Esophagus muscularis mucosa (tissue), 4 donors: Measurements from ENCODE around the gene ACP2. TPM values are rescaled to one million over a fixed set of nuclear protein-coding genes. Genes with fewer than 3 reads are reported as not detected.

ENCODE experiments used
- DNase-seq: peaks from one replicate; pipeline ENCODE4 v3.0.0-alpha.2; 2017; ENCODE audit errors: extremely low spot score
- H3K27ac ChIP-seq, 4 donors: fragments of 200-600 bp; sonication (generic); replicated peaks in 1 of 4; 1 replicate in 3 of 4; 2 replicates in 1 of 4; pipeline ENCODE4 v1.5.1; 2016 to 2019; ENCODE audit warnings: mild to moderate bottlenecking in 1 of 4
- H3K27me3 ChIP-seq, 4 donors: fragments of 200-600 bp; sonication (generic); one replicate each; pipeline versions ENCODE4 v1.5.1 to v1.6.0; 2016 to 2019
- H3K36me3 ChIP-seq, 4 donors: fragments of 200-600 bp; sonication (generic); one replicate each; pipeline ENCODE4 v1.5.1; 2016 to 2019
- H3K4me1 ChIP-seq, 4 donors: fragments of 200-600 bp; sonication (generic); one replicate each; pipeline ENCODE4 v1.5.1; 2016 to 2019
- H3K4me3 ChIP-seq, 4 donors: fragments of 200-600 bp; sonication (generic); 1 replicate in 2 of 4; 2 replicates in 2 of 4; pipeline ENCODE4 v1.5.1; 2016 to 2019; ENCODE audit warnings: mild to moderate bottlenecking in 4 of 4, moderate library complexity in 1 of 4
- H3K9me3 ChIP-seq, 4 donors: fragments of 200-600 bp; sonication (generic); 1 replicate in 3 of 4; 2 replicates in 1 of 4; pipeline ENCODE4 v1.5.1; 2016 to 2019
- EP300 ChIP-seq: sonication (generic); formaldehyde crosslinking; IDR thresholded peaks from one replicate; pipeline ENCODE4 v1.6.1; 2017; ENCODE audit warnings: antibody characterized with exemption
- POLR2A ChIP-seq: fragments of 450-650 bp; IDR thresholded peaks from one replicate; pipeline ENCODE4 v1.6.1; 2017; ENCODE audit warnings: antibody characterized with exemption, moderate library complexity, mild to moderate bottlenecking, low read depth
- POLR2AphosphoS5 ChIP-seq, 2 donors: sonication (generic); formaldehyde crosslinking; IDR thresholded peaks; one replicate each; pipeline ENCODE4 v1.6.1; 2017; ENCODE audit warnings: antibody characterized with exemption in 2 of 2
- WGBS: methylation state at CpG from one replicate; pipeline ENCODE4 v1.1.5; 2018; 5-methylcytosine and 5-hydroxymethylcytosine counted together
- intact Hi-C: fragments of 100-400 bp; cut with DNase I; formaldehyde crosslinking; loops from one replicate; pipeline ENCODE4 v1.15.1; 2023
- total RNA-seq, 4 donors: library from RNA; depleted of rRNA; stranded (reverse); fragments of >200 nt; gene quantifications; one replicate each; pipeline versions ENCODE4 v1.1.0 to v1.2.1, GENCODE V29; 2016
- TF ChIP-seq, protein P1 (sequence below), 3 experiments: fragments of 200-600 bp in 2 of 3; fragments of 450-650 bp in 1 of 3; sonication (generic) in 2 of 3; IDR thresholded peaks; one replicate each; pipeline ENCODE4 v1.5.1; 2017 to 2019; ENCODE audit warnings: antibody characterized with exemption in 3 of 3, mild to moderate bottlenecking in 2 of 3, moderate library complexity in 1 of 3

Gene ACP2
- total RNA-seq, 4 donors from 2014 or later: 19.5 to 42.7 (median 28.6) TPM

DNA sequence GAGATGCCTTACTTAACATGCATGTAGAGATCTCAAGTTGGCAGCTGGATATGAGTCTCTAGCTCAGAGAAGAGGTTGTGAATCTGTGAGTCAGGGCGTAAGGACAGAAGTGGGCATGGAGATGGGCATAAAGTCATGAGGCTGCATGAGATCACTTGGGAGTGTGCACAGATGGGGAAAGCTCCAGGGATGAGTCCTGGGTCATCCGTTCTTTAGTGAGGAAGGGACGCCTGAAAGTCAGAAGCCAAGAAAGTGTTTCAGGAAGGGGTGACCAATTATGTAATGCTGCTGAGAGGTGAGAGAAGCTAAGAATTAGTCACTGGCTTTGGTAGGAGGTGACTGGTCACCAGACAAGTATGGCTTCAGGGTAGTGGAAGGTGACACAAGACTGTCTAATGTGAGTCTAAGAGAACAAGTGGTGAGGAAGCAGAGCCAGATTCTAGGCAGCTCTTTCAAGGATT, 6.7 kb downstream of the ACP2 start:
- no peak overlapping the region for H3K4me3 ChIP-seq
- H3K27ac ChIP-seq: no peak overlapping the region
- H3K27me3 ChIP-seq: no peaks in the 10 kb centered on the region
- peaks cover 54 to 91% (median 84%) of the 10 kb centered on the region in 4 donors for H3K36me3 ChIP-seq
- peaks cover 0 to 10% (median 3%) of the 10 kb centered on the region in 4 donors for H3K4me1 ChIP-seq
- no peak for DNase-seq
- intact Hi-C loops: no loop called here
- 73% methylated on average over 3 of the region's 3 CpGs for WGBS
- no peaks in the 10 kb centered on the region for H3K9me3 ChIP-seq
- no peak for TF ChIP-seq EP300
- no peak for TF ChIP-seq POLR2A

DNA sequence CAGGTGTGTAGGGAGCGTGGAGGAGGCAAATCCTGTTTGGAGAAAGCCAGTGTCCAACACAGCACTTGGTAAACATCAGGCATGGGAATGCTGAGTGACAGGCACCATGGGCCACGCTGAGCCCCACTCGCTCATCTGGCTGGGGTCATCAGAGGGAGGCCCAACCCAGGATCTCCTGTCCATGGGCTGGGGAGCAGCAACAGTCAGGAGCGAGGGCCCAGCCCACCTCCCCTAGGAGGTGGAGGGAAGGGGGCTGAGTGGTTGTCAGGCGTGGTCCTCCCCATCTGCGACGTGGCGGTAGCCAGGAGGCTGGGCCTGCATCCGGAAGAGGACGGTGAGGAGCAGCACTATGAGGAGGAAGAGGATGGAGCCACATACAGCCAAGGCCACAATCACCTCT, 8.8 kb downstream of the ACP2 start:
- intact Hi-C loops: no loop called here

DNA sequence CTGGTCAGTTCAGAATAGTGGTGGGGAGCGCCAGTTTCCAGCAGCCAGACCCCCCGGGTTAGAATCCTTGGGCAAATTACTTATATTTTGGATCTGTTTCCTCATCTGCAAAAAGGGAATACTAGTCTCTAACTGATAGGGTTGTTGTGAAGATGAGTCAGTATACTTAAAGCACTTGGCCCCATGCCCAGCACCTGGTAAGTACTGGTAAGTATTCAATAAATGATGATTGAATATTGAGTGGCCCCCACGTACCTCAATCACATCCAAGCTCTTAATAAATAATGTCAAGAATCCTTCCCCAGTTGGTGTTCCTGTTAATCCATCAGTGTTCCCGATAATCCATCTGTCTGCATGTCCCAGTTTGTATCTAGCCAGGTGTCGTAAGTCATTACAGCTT, 12.1 kb downstream of the ACP2 start:
- DNase-seq: no peak
- WGBS: 89% methylated on average over 5 of the region's 5 CpGs
- Histone ChIP-seq H3K36me3 (peaks cover 27 to 72% (median 41%) of the 10 kb centered on the region in 4 donors), H3K4me3 (no peak overlapping the region), H3K27ac (no peak overlapping the region), H3K4me1 (peaks cover 11 to 17% (median 13%) of the 10 kb centered on the region in 4 donors), H3K27me3 (no peaks in the 10 kb centered on the region), H3K9me3 (no peaks in the 10 kb centered on the region)
- TF ChIP-seq POLR2A: no peak
- TF ChIP-seq POLR2AphosphoS5 (IDR thresholded peaks at IDR 0.05): no peak
- TF ChIP-seq, protein P1, sequence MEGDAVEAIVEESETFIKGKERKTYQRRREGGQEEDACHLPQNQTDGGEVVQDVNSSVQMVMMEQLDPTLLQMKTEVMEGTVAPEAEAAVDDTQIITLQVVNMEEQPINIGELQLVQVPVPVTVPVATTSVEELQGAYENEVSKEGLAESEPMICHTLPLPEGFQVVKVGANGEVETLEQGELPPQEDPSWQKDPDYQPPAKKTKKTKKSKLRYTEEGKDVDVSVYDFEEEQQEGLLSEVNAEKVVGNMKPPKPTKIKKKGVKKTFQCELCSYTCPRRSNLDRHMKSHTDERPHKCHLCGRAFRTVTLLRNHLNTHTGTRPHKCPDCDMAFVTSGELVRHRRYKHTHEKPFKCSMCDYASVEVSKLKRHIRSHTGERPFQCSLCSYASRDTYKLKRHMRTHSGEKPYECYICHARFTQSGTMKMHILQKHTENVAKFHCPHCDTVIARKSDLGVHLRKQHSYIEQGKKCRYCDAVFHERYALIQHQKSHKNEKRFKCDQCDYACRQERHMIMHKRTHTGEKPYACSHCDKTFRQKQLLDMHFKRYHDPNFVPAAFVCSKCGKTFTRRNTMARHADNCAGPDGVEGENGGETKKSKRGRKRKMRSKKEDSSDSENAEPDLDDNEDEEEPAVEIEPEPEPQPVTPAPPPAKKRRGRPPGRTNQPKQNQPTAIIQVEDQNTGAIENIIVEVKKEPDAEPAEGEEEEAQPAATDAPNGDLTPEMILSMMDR (IDR thresholded peaks at IDR 0.05): no peak
- TF ChIP-seq EP300: no peak
- intact Hi-C loops: no loop called here

More for the DNA sequence above, 8.8 kb downstream of the ACP2 start:
- H3K27me3 ChIP-seq: no peaks in the 10 kb centered on the region
- H3K9me3 ChIP-seq: no peaks in the 10 kb centered on the region
- WGBS: 97% methylated on average over 10 of the region's 10 CpGs
- no peak for TF ChIP-seq EP300
- TF ChIP-seq, protein P1 (IDR thresholded peaks at IDR 0.05): no peak
- no peak overlapping the region for H3K27ac ChIP-seq
- no peak overlapping the region for H3K4me3 ChIP-seq
- peaks cover 47 to 80% (median 67%) of the 10 kb centered on the region in 4 donors for H3K36me3 ChIP-seq
- DNase-seq: no peak
- H3K4me1 ChIP-seq: peaks cover 2 to 5% (median 4%) of the 10 kb centered on the region in 4 donors

DNA sequence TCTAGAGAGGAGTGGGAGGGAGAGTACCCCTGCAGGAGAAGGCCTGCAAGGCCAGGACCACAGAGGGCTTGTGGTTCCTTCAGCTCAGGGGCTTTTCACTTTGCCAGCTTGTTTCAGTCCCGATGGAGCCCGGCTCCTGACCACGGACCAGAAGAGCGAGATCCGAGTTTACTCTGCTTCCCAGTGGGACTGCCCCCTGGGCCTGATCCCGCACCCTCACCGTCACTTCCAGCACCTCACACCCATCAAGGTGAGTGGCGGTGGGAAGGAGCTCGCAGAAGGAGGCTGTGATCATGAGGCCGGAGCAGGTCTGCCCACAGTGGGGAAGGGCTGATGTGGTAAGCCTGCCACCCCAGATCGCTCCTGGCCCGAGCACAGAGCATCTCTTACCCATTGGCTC, 13.5 kb downstream of the ACP2 start:
- peaks cover 23 to 69% (median 29%) of the 10 kb centered on the region in 4 donors for H3K36me3 ChIP-seq
- 94% methylated on average over 10 of the region's 12 CpGs for WGBS

DNA sequence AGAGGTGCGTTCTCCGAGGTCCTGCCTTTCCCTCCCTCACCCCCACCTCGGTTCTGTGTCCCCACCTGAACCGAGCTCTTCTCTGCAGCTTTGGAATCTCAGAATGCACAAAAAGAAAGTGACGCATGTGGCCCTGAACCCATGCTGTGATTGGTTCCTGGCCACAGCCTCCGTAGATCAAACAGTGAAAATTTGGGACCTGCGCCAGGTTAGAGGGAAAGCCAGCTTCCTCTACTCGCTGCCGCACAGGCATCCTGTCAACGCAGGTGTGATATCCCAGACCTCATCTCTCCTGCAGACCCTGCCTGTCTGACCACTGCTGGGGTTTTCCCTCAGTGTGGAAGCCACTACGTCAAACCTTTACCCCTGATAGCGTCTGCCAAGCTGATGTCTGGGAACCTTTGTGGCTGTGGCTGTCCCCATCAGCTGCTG, 13.9 kb downstream of the ACP2 start:
- 52% methylated on average over 11 of the region's 12 CpGs for WGBS
- H3K36me3 ChIP-seq: peaks cover 18 to 69% (median 24%) of the 10 kb centered on the region in 4 donors
- intact Hi-C loops: no loop called here
- H3K4me1 ChIP-seq: peaks cover 11 to 17% (median 13%) of the 10 kb centered on the region in 4 donors
- DNase-seq: no peak
- peak overlapping the region in 2 of 4 donors; percentile 14 to 19 for H3K4me3 ChIP-seq
- no peaks in the 10 kb centered on the region for H3K9me3 ChIP-seq
- H3K27me3 ChIP-seq: no peaks in the 10 kb centered on the region
- peak overlapping the region; percentile 20 to 70 (median 43) for H3K27ac ChIP-seq
- TF ChIP-seq, protein P1 (IDR thresholded peaks at IDR 0.05): no peak
- TF ChIP-seq POLR2AphosphoS5 (IDR thresholded peaks at IDR 0.05) (no peak), POLR2A (no peak), EP300 (no peak)

More for the DNA sequence above, 13.5 kb downstream of the ACP2 start:
- Histone ChIP-seq H3K4me1 (peaks cover 11 to 17% (median 13%) of the 10 kb centered on the region in 4 donors), H3K9me3 (no peaks in the 10 kb centered on the region), H3K4me3 (no peak overlapping the region), H3K27me3 (no peaks in the 10 kb centered on the region), H3K27ac (peak overlapping the region in 3 of 4 donors; percentile 20 to 70 (median 53))
- no peak for DNase-seq
- intact Hi-C loops: no loop called here
- no peak for TF ChIP-seq EP300
- no peak for TF ChIP-seq POLR2AphosphoS5 (IDR thresholded peaks at IDR 0.05)
- no peak for TF ChIP-seq POLR2A
- TF ChIP-seq, protein P1 (IDR thresholded peaks at IDR 0.05): no peak
